Esophagus muscularis mucosa (tissue), 4 donors: ENCODE measurements around the gene USP10.

ENCODE experiments used
- EP300 ChIP-seq: sonication (generic); formaldehyde crosslinking; IDR thresholded peaks from one replicate; pipeline ENCODE4 v1.6.1; 2017; ENCODE audit warnings: antibody characterized with exemption
- POLR2A ChIP-seq: fragments of 450-650 bp; IDR thresholded peaks from one replicate; pipeline ENCODE4 v1.6.1; 2017; ENCODE audit warnings: antibody characterized with exemption, moderate library complexity, mild to moderate bottlenecking, low read depth
- POLR2AphosphoS5 ChIP-seq, 2 donors: sonication (generic); formaldehyde crosslinking; IDR thresholded peaks; one replicate each; pipeline ENCODE4 v1.6.1; 2017; ENCODE audit warnings: antibody characterized with exemption in 2 of 2
- TF ChIP-seq, protein P1 (sequence below), 3 experiments: fragments of 200-600 bp in 2 of 3; fragments of 450-650 bp in 1 of 3; sonication (generic) in 2 of 3; IDR thresholded peaks; one replicate each; pipeline ENCODE4 v1.5.1; 2017 to 2019; ENCODE audit warnings: antibody characterized with exemption in 3 of 3, mild to moderate bottlenecking in 2 of 3, moderate library complexity in 1 of 3

DNA sequence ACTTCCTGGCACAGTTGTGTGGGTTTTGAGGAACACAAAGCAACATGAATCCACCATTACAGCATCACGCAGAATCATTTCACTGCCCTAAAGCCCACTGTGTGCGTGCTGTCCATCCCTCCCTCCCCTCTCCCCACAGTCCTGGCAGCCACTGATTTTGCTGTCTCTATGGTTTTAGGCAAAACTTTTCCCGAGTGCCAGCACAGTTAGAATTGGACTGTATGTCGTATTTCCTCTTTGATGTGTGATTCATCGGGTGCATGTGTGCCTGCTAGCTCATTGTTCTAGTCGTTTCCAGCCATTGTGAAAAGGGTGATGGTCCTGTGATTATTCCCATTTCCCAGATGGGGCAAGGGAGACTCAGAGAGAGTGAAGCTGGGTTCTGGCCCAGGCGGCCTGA is 38.8 kb upstream of the USP10 start:
- TF ChIP-seq POLR2A (no peak), POLR2AphosphoS5 (IDR thresholded peaks at IDR 0.05) (no peak), EP300 (no peak)
- TF ChIP-seq, protein P1, sequence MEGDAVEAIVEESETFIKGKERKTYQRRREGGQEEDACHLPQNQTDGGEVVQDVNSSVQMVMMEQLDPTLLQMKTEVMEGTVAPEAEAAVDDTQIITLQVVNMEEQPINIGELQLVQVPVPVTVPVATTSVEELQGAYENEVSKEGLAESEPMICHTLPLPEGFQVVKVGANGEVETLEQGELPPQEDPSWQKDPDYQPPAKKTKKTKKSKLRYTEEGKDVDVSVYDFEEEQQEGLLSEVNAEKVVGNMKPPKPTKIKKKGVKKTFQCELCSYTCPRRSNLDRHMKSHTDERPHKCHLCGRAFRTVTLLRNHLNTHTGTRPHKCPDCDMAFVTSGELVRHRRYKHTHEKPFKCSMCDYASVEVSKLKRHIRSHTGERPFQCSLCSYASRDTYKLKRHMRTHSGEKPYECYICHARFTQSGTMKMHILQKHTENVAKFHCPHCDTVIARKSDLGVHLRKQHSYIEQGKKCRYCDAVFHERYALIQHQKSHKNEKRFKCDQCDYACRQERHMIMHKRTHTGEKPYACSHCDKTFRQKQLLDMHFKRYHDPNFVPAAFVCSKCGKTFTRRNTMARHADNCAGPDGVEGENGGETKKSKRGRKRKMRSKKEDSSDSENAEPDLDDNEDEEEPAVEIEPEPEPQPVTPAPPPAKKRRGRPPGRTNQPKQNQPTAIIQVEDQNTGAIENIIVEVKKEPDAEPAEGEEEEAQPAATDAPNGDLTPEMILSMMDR (IDR thresholded peaks at IDR 0.05): no peak
